Measurements from ENCODE around the gene KRT14.
A peak's percentile ranks its signal among the peaks of the same experiment; 100 is the strongest.
"Not testable (repeated sequence)": the region's sequence is repeated elsewhere in the genome, so short reads cannot be mapped to it uniquely, and the experiment has no call there.

Gene KRT14

DNA sequence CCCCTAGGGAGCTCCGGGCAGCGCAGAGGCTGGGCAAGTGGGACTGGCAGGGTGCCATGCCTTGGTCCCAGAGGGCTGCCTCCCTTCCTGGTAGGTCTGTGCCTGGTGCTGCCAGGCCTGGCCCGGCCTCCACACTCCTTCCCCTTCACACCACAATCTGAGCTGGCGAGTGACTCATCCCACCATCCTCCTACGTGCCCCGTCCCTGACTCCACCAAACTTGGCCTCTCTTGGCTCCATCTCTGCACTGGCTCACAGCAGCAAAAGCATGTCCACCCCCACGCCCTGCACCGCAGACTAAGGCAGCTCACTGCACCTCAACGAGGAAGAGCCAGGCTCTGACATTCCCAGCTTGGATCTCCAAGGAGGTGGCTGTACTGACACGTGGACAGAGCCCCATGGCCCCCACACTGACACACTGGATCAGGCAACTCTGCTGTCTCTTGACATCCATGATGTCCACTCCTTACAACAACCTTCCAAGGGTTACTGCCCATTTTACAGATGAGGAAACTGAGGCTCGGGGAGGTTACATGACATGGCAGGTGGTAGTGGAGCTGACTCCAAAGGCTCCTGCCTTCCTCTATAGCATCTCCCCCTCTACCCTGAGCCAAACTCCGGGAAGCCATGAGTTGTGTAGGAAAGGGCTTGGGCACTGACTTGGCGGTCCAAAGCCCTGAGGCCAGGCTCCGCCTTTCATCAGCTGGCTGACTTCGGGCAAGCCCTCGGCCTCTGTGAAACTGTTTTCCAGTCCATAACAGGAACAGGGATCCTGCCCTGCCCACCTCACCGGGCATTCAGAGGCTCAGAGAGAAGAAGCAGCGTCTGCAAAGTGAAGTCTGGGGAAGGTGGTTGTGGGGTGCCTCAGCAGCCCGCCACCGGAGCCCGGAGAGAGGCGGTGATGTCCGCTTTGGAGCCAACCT, 38.5 kb downstream of the KRT14 start:
- peak; percentile 64 to 80 for DNase-seq (ENCODE audit: low read depth in 2 of 2)

GRCh38 chr17:41547378-41547841, 39.3 kb downstream of the KRT14 start:
- no peak for DNase-seq (ENCODE audit: low read depth in 2 of 2)

DNA sequence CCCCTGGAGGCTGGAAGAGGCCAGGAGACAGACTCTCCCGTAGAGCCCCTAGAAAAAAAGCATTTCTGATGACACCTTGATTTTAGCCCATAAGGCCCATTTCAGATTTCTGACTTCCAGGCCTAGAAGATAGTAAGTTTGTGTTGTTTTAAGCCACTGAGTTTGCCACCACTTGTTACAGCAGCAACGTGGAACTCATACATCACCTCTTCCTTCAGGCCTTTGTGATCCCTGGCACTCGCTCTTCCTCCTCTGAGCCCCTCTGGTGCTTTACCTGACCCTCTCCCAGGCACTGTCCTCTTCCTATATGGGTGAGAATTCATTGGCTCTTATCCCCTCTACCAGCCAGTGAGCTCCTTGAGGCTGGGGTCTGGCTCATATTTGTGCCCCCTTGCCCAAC, 39.9 kb downstream of the KRT14 start:
- DNase-seq (ENCODE audit: low read depth in 2 of 2), result no peak

- no peak for DNase-seq (ENCODE audit: low read depth in 2 of 2)
Observed at GRCh38 chr17:41545829-41546410, 40.8 kb downstream of the KRT14 start.

DNA sequence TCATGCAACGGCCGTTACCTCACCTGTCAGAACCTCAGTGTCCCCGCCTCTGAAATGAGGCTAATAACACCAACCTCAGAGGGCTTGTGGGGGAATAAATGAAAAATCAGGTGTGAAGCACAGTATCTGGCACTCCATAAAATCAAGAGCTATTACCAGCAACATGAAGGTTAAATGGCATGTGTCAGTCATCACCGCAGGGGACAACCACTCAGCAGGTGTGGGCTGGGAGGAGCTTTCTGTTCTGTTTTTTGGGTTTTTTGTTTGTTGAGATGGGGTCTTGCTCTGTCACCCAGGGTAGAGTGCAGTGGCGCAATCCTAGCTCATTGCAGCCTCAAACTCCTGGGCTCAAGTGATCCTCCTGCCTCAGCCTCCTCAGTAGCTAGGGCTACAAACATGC, 41.8 kb downstream of the KRT14 start:
- DNase-seq (ENCODE audit: low read depth in 2 of 2), result no peak

DNA sequence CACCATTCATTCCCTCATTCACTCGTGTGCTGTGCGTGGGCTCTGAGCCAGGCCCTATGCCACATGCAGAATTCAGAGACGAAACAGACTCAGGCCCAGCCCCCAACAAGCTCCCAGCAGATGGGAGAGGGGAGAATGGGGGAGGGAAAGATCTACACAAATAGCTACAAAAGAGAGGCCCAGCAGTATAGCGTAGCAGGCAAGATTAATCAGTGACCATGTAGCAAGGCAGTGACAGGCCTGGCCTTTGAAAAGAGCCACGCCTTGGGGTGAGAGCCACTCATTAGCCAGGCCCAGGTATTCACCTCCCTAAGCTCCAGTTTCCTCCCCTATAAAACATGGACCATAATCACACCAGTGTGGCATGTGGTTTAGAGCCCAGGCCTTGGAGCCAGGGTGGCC, 42.2 kb downstream of the KRT14 start:
- no peak for DNase-seq (ENCODE audit: low read depth in 2 of 2)

GRCh38 chr17:41542786-41543185, 43.9 kb downstream of the KRT14 start:
- DNase-seq (ENCODE audit: low read depth in 2 of 2), result not testable (repeated sequence)

- DNase-seq (ENCODE audit: low read depth in 2 of 2), result no peak
Observed at GRCh38 chr17:41542357-41542756, 44.3 kb downstream of the KRT14 start.

GRCh38 chr17:41540921-41541625, 45.6 kb downstream of the KRT14 start:
- DNase-seq (ENCODE audit: low read depth in 2 of 2), result no peak

DNA sequence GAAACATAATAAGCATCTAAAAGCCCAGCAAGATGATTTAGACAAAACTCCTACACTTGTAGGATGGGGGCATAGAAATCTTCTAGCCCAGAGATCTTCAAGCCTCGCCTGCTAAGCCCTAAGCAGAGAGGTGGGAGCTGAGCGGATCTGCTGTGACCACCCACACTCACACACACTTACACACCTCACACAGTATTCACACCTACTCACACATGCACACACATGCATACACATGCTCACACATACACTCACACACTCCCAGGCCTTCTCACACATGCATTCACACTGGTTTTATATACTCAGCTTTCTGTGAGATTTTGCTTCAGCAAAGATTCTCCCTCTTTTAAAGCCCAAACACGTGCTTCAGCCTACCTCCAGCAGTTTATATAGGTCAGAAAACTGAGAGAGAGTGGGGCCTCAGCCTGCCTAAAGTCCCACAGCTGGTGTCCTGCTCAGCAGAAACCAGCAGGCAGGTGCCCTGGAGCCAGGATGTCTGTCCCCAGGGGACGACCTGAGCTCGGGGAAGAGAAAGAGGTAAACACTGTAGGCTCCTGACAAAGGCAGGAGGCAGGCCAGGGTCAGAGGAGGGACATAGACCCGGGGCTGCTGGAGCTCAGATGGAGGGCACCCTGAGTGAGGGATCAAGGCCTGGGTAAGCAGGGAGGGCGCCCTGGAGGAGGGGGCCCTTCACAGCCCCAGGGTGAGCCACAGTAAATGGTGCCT, 46.6 kb downstream of the KRT14 start:
- DNase-seq (ENCODE audit: low read depth in 2 of 2), result no peak

DNA sequence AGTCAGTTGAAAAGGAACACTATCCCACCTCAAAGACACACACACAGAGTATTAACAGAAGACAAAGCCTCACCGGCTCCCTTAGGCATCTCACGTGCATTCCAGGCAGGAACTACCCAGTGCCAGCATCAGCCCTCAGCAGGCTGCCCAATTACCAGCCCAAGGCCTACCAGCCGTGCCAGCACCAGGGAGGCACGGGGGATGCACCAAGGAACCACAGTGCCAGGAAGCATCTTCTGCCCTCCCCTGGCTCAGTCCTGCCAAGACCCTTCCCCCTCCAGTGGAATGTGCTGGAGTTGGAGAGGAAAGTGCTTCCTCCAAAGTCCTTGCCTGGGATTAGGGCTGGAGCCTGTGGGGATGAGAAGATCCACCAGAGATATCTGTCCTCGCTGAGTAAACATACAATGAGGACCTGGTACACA, 47.6 kb downstream of the KRT14 start:
- no peak for DNase-seq (ENCODE audit: low read depth in 2 of 2)

DNA sequence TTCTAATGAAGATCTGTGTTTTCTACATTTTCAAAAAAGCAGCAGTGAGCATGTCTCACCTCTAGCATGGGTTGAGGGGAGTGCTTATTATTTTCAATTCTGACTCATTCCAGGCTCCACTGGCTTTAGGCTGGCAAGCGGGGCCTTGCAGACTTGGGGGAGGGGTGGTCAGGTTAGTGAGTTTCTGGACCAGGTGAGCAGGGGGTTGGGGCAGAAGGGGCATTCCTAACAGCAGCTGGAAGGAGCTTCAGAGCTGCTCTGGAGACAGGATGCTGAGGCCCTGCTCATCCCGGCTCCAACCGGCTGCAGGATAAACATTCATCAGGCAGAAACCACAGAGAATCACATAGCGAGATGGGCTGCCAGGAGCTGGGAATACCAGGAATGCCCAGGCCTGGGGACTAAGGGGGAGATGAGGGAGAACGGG, 48.1 kb downstream of the KRT14 start:
- DNase-seq (ENCODE audit: low read depth in 2 of 2), result no peak

DNA sequence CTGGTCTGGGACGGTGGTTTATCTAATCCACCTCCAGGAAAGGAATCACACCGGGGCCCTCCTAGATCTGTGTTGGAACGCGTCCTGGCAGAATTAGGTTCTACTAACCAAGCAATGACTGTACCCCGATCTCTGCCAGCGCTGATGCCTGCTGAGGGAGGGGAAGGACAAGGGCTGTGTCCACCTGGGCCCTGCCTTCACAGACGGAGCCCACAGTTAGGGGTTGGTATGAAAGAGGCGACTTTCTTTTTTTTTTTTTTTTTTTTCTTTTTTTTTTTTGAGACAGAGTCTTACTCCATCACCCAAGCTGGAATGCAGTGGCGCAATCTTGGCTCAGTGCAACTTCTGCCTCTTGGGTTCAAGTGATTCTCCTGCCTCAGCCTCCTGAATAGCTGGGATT, 48.7 kb downstream of the KRT14 start:
- no peak for DNase-seq (ENCODE audit: low read depth in 2 of 2)

DNA sequence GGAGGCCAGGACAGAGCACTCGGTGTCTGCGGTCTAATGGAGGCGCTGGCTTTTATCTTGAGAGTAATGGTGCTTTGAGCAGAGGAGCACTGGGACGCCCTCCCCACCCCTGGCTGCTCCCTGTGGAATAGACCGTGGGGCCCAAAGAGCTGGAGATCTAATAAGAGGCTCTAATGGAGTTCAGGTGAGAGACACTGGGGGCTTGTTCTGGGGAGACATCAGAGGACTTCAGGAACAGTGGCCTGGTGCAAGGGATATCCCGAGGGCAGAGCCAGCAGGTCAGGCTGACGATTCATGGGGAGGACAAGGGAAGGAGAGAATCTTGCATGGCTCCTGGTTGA, 49.1 kb downstream of the KRT14 start:
- no peak for DNase-seq (ENCODE audit: low read depth in 2 of 2)

GRCh38 chr17:41536741-41537613, 49.7 kb downstream of the KRT14 start:
- DNase-seq (ENCODE audit: low read depth in 2 of 2), result no peak

DNA sequence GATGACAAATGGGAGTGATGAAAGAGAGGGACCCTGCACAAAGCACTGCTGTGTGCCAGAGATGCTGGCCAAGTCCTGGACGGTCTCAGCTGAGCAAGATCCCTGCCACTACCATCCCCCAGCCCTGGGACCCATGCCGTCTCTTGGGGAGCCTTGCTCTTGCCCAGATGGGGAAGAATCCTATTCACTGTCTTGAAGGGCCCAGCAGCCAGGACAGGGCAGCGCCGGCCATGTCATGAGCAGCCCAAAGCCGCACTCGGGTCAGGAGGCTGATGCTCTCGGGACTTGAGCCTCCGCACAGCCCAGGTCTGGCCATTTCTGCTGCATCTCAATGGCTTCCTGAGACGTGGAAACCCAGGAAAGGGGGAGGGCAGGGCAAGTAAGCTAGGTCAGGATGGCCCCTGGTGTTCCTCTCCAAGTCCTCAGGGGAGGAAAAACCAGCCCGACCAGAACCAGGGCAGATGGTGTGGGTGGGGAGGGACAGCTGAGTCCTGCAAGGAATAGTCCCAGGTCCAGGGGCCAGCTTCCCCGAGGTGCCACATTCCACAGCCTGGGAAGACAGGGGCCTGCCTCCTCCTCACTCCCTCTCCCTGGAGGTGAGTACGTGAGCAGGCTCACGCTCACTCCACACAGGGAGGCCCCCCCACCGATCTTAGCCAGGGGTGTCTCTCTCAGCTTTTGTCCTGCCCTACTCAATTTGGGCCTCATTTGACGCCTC, 50.8 kb downstream of the KRT14 start:
- DNase-seq (ENCODE audit: low read depth in 2 of 2), result no peak

GRCh38 chr17:41534899-41535546, 51.7 kb downstream of the KRT14 start:
- no peak for DNase-seq (ENCODE audit: low read depth in 2 of 2)

DNA sequence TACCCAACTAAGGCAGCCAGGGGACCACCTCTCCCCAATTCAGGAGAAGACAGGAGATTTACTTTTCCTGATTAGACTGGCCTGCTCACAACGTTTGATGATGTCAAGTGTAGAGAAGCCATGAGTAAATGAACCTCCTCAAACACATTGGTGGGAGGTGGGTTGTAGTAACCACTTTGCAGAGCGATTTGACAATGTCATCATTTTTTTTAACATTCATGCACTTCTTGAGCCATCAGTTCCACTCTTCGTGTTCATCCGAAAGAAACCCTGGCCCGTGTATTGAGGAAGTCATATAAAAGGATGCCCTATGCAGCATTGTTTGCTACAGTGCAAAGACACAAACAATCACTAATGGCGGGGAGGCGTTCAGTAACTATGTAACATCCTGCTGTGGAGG, 53.1 kb downstream of the KRT14 start:
- no peak for DNase-seq (ENCODE audit: low read depth in 2 of 2)

- DNase-seq (ENCODE audit: low read depth in 2 of 2), result no peak
Observed at GRCh38 chr17:41532947-41533570, 53.6 kb downstream of the KRT14 start.

Data from stimulated activated CD8-positive, alpha-beta memory T cell treated with anti-CD3 and anti-CD28 coated beads, Interleukin-15, amount 100 ng/mL, for 48 hours (primary cell).